HepG2 (cell line): ENCODE data around the gene FGFR3. TPM values are rescaled to one million over a fixed set of nuclear protein-coding genes. Genes with fewer than 3 reads are reported as not detected.

ENCODE experiments used
- ATAC-seq: fragments of 200-7000 bp; cut with Tn5 transposase; 3 replicates; pipeline ENCODE4 v1.9.1; 2020; ENCODE audit warnings: mild to moderate bottlenecking, moderate library complexity
- BruUV-seq: library from RNA; stranded (reverse); fragments of 400-500 nt; replicated peaks from 2 replicates; lab custom pipeline; 2021; lab: Mats Ljungman, UMichigan
- CTCF ChIA-PET: fragments of 300-600 bp; formaldehyde crosslinking; extraction: SDS; loops from one replicate; lab custom pipeline; 2021; ENCODE audit warnings: low total read pairs, inconsistent platforms, low intra/inter-chr PET ratio; lab: Yijun Ruan, JAX
- POLR2A ChIA-PET: fragments of 350-600 bp; sonication (Branson Sonifier 250); formaldehyde crosslinking; loops from one replicate; lab custom pipeline; 2020; ENCODE audit warnings: antibody characterized with exemption, inconsistent platforms; lab: Yijun Ruan, JAX
- DNase-seq: peaks from one replicate; pipeline ENCODE4 v3.0.0-alpha.2; 2015; ENCODE audit warnings: low spot score
- FAIRE-seq: peaks from 3 replicates; lab custom pipeline; 2011; peaks lifted over from hg19 to GRCh38; lab: Jason Lieb, UNC
- H2AFZ ChIP-seq: one replicate; pipeline ENCODE4 v1.6.1; 2011; ENCODE audit warnings: low read length, inconsistent platforms
- H3K27ac ChIP-seq: fragments of 300-600 bp; 3 replicates; pipeline ENCODE4 v1.8.0; 2011; ENCODE audit warnings: mixed run types, mild to moderate bottlenecking, mixed read lengths, low read length, inconsistent platforms; ENCODE audit not compliant: insufficient read depth; ENCODE audit errors: extremely low read length
- H3K27me3 ChIP-seq, 2 experiments: fragments of 200-600 bp in 1 of 2; 2 replicates in 1 of 2; 3 replicates in 1 of 2; pipeline versions ENCODE4 v1.6.0 to v1.8.0; 2011; ENCODE audit warnings: low read length in 2 of 2, mild to moderate bottlenecking in 2 of 2, moderate library complexity in 2 of 2, inconsistent platforms in 1 of 2; ENCODE audit not compliant: insufficient read depth in 2 of 2, control insufficient read depth in 1 of 2
- H3K36me3 ChIP-seq, 2 experiments: fragments of 200-600 bp in 1 of 2; replicated peaks in 1 of 2; 2 replicates in 1 of 2; 3 replicates in 1 of 2; pipeline versions ENCODE4 v1.5.1 to v1.8.0; 2011; ENCODE audit warnings: low read length in 2 of 2, inconsistent platforms in 1 of 2; ENCODE audit not compliant: insufficient read depth in 2 of 2, control insufficient read depth in 1 of 2
- H3K4me1 ChIP-seq: 2 replicates; pipeline ENCODE4 v1.5.1; 2012; ENCODE audit warnings: low read length, inconsistent platforms; ENCODE audit not compliant: insufficient read depth
- H3K4me2 ChIP-seq: 2 replicates; pipeline ENCODE4 v1.6.0; 2011; ENCODE audit warnings: low read depth, low read length, inconsistent platforms
- H3K4me3 ChIP-seq, 3 experiments: fragments of 200-600 bp in 1 of 3; sonication (generic), shearing (Covaris generic) in 1 of 3; replicated peaks in 1 of 3; 2 replicates each; pipeline ENCODE4 v1.5.1; 2011 to 2016; ENCODE audit warnings: low read length in 3 of 3, inconsistent platforms in 2 of 3, low read depth in 2 of 3, mild to moderate bottlenecking in 2 of 3, control low read depth in 1 of 3, mixed read lengths in 1 of 3; ENCODE audit not compliant: insufficient read depth in 1 of 3
- H3K79me2 ChIP-seq: one replicate; pipeline ENCODE4 v1.6.1; 2011; ENCODE audit warnings: low read length, inconsistent platforms; ENCODE audit not compliant: insufficient read depth
- H3K9ac ChIP-seq: 2 replicates; pipeline ENCODE4 v1.6.0; 2011; ENCODE audit warnings: mild to moderate bottlenecking, low read depth, low read length, inconsistent platforms; ENCODE audit not compliant: insufficient read depth
- H3K9me3 ChIP-seq: 2 replicates; pipeline ENCODE4 v1.5.1; 2012; ENCODE audit warnings: mild to moderate bottlenecking, low read length
- H4K20me1 ChIP-seq: 2 replicates; pipeline ENCODE4 v1.6.0; 2011; ENCODE audit warnings: inconsistent platforms, mild to moderate bottlenecking, low read length, moderate library complexity; ENCODE audit not compliant: insufficient read depth
- DNMT3B ChIP-seq: conservative IDR thresholded peaks from 2 replicates; pipeline ENCODE4 v1.6.1; 2016; ENCODE audit warnings: missing biosample characterization, control low read depth
- EP300 ChIP-seq, 3 experiments: sonication (generic) in 1 of 3; formaldehyde crosslinking in 1 of 3; IDR thresholded peaks; 2 replicates each; pipeline versions ENCODE4 v1.5.1 to v1.6.1; 2011 to 2020; ENCODE audit warnings: low read depth in 2 of 3, low read length in 2 of 3, borderline replicate concordance in 1 of 3, improper control_type of control experiment in 1 of 3, mild to moderate bottlenecking in 1 of 3, missing genetic modification reagents in 1 of 3, moderate library complexity in 1 of 3
- KDM1A ChIP-seq: IDR thresholded peaks from 2 replicates; pipeline ENCODE4 v1.6.1; 2016; ENCODE audit warnings: missing compliant biosample characterization
- NCOA1 ChIP-seq: sonication (generic); formaldehyde crosslinking; IDR thresholded peaks from 2 replicates; pipeline ENCODE4 v1.9.0; 2021; ENCODE audit warnings: missing genetic modification reagents
- PCBP1 ChIP-seq: fragments of 200-400 bp; formaldehyde crosslinking; IDR thresholded peaks from 2 replicates; pipeline ENCODE4 v1.6.1; 2017; ENCODE audit warnings: mild to moderate bottlenecking, low read depth, low read length, borderline replicate concordance
- RFXAP ChIP-seq: sonication (generic); formaldehyde crosslinking; IDR thresholded peaks from 2 replicates; pipeline ENCODE4 v1.4.0; 2020; ENCODE audit warnings: missing genetic modification reagents, borderline replicate concordance
- SALL1 ChIP-seq: sonication (generic); formaldehyde crosslinking; IDR thresholded peaks from 2 replicates; pipeline ENCODE4 v1.8.0; 2022; ENCODE audit warnings: mild to moderate bottlenecking, missing genetic modification reagents
- ZFY ChIP-seq: sonication (generic); formaldehyde crosslinking; IDR thresholded peaks from 2 replicates; pipeline ENCODE4 v1.4.0; 2020; ENCODE audit warnings: missing genetic modification reagents
- ZNF317 ChIP-seq: sonication (generic); formaldehyde crosslinking; IDR thresholded peaks from 2 replicates; pipeline ENCODE4 v1.5.0; 2020; ENCODE audit warnings: mild to moderate bottlenecking, missing genetic modification reagents
- WGBS: methylation state at CpG from one replicate; pipeline ENCODE4 v1.1.6; 2017; ENCODE audit warnings: low lambda C conversion rate; 5-methylcytosine and 5-hydroxymethylcytosine counted together
- in situ Hi-C: cut with HindIII; loops from 2 replicates; pipeline ENCODE4 v1.10.0; 2017; ENCODE audit warnings: low pct_unique_long_range_greater_than_20kb; ENCODE audit not compliant: extremely low pct_ligation_motif_present
- intact Hi-C: fragments of 100-400 bp; cut with micrococcal nuclease; formaldehyde crosslinking; loops from one replicate; pipeline ENCODE4 v1.10.0; 2022; ENCODE audit not compliant: unreplicated experiment
- polyA plus RNA-seq, 8 experiments: library from polyadenylated mRNA; depleted of rRNA in 3 of 8; stranded (reverse) in 7 of 8; unstranded in 1 of 8; fragments of >200 nt; fragmentation: Illumina TruSeq in 4 of 8; extraction: Trizol in 4 of 8; gene quantifications; 2 replicates each; pipeline versions ENCODE4 v1.2.1 to v1.2.3, GENCODE V29; 2011 to 2016; ENCODE audit warnings: low read depth in 4 of 8, missing spikeins in 1 of 8, mixed read lengths in 1 of 8; ENCODE audit not compliant: insufficient read depth in 1 of 8
- total RNA-seq, 5 experiments: library from RNA; depleted of rRNA; stranded (reverse); fragments of >200 nt; fragmentation: Illumina TruSeq; extraction: Trizol; gene quantifications; 2 replicates each; pipeline ENCODE4 v1.2.3, GENCODE V29; 2016; ENCODE audit warnings: low read depth in 1 of 5
- TF ChIP-seq, protein P1 (sequence below): sonication (generic); formaldehyde crosslinking; conservative IDR thresholded peaks from 2 replicates; pipeline ENCODE4 v1.4.0; 2020; ENCODE audit warnings: mild to moderate bottlenecking, missing genetic modification reagents, moderate library complexity
- TF ChIP-seq, protein P2 (sequence below): sonication (generic); formaldehyde crosslinking; IDR thresholded peaks from 2 replicates; pipeline ENCODE4 v1.9.0; 2021; ENCODE audit warnings: missing genetic modification reagents, borderline replicate concordance
- TF ChIP-seq, protein P3 (sequence below): sonication (generic); formaldehyde crosslinking; IDR thresholded peaks from 2 replicates; pipeline ENCODE4 v1.4.0; 2020; ENCODE audit warnings: missing genetic modification reagents

The FGFR3 gene
- total and polyA plus RNA-seq, 2 of the 13 experiments (the other 11 are each of a cell fraction or from before 2014, with no cell fraction given) = 103 to 109 TPM

DNA sequence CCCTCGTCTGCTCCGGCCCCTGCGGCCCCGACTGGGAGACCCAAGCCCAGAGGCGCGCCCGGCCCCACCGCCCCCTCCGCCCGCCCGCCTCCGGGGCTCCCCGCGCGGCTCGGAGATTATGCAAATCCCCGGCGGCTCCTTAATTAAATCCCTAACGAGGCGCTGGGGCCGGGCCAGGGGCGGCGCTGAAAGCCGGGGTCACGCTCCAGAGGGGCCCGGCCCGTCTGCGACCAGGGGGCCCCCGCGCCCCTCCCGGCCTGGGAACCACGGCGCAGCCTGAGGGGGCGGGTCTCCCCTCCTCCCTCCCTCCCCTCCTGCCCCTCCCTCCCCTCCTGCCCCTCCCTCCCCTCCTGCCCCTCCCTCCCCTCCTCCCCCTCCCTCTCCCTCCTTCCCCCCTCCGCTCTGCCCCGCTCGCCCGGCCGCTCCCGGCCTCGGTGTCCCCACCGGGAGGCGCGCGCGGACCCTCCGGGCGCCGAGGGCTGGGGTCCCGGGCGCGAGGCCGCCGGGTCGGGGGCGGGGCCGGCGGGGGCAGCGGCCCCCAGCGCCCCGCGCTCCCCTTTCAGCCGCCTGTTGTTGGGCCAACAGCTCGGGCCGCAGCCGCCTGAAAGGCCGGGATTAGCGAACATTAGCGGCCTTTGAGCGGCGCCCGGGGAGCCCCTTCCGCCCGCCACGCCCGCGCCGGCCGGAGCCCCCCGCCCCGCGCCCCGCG is 25.9 kb upstream of the FGFR3 start:
- ATAC-seq = peak; percentile 0; the same call in 2 of the 3 replicates
- FAIRE-seq = no peak
- Histone ChIP-seq H3K9me3 (no peaks in the 10 kb centered on the region), H3K9ac (peak overlapping the region; percentile 71), H3K4me3 (peak overlapping the region; percentile 42 to 71 (median 59); a peak in 4 of 6 replicates), H3K79me2 (no peaks in the 10 kb centered on the region), H3K4me2 (peak overlapping the region; percentile 88), H3K36me3 (no peaks in the 10 kb centered on the region), H4K20me1 (no peaks in the 10 kb centered on the region), H3K4me1 (peaks cover 83% of the 10 kb centered on the region), H2AFZ (no peak overlapping the region), H3K27me3 (no peaks in the 10 kb centered on the region), H3K27ac (peak overlapping the region; percentile 93)
- intact Hi-C loops = loop anchor here (2.0 kb wide), 2 partner anchors 16 to 20 kb away; no protein-coding TSS in a partner anchor
- CTCF ChIA-PET = interaction anchor here (1.3 to 1.8 kb wide), 2 partner anchors 20 to 43 kb away, joined by 5 read pairs; no protein-coding TSS in a partner anchor
- POLR2A ChIA-PET = interaction anchor here (1.1 to 34.3 kb wide), 8 partner anchors 8 to 97 kb away, joined by 6 to 1258 read pairs (median 20); partner anchors contain the start of gene FGFR3
- no TSS peak for BruUV-seq
- no peak for DNase-seq
- 3% methylated on average over 27 of the region's 84 CpGs for WGBS
- in situ Hi-C loops = no loop called here
- TF ChIP-seq DNMT3B (CRISPR knock-in tag) (0 out of 2 replicates have a peak, but pooled peaks have one; percentile 6), ZNF317 (CRISPR knock-in tag) (no peak), NCOA1 (CRISPR knock-in tag) (no peak), EP300 (IDR thresholded peaks at IDR 0.05; ENCODE audit: low read depth in 2 of 2, low read length in 2 of 2) (peak in 1 of 2 experiments; percentile 18; a peak in 1 of 4 replicates), EP300 (CRISPR knock-in tag; IDR thresholded peaks at IDR 0.05; ENCODE audit: borderline replicate concordance) (no peak), RFXAP (0 out of 2 replicates have a peak, but pooled peaks have one; percentile 4), ZFY (CRISPR knock-in tag) (peak; percentile 26; the same call in 1 of the 2 replicates), KDM1A (CRISPR knock-in tag) (no peak), SALL1 (CRISPR knock-in tag) (no peak), PCBP1 (0 out of 2 replicates have a peak, but pooled peaks have one; percentile 54)
- TF ChIP-seq, protein P1, sequence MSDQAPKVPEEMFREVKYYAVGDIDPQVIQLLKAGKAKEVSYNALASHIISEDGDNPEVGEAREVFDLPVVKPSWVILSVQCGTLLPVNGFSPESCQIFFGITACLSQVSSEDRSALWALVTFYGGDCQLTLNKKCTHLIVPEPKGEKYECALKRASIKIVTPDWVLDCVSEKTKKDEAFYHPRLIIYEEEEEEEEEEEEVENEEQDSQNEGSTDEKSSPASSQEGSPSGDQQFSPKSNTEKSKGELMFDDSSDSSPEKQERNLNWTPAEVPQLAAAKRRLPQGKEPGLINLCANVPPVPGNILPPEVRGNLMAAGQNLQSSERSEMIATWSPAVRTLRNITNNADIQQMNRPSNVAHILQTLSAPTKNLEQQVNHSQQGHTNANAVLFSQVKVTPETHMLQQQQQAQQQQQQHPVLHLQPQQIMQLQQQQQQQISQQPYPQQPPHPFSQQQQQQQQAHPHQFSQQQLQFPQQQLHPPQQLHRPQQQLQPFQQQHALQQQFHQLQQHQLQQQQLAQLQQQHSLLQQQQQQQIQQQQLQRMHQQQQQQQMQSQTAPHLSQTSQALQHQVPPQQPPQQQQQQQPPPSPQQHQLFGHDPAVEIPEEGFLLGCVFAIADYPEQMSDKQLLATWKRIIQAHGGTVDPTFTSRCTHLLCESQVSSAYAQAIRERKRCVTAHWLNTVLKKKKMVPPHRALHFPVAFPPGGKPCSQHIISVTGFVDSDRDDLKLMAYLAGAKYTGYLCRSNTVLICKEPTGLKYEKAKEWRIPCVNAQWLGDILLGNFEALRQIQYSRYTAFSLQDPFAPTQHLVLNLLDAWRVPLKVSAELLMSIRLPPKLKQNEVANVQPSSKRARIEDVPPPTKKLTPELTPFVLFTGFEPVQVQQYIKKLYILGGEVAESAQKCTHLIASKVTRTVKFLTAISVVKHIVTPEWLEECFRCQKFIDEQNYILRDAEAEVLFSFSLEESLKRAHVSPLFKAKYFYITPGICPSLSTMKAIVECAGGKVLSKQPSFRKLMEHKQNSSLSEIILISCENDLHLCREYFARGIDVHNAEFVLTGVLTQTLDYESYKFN (CRISPR knock-in tag) = no peak
- TF ChIP-seq, protein P2, sequence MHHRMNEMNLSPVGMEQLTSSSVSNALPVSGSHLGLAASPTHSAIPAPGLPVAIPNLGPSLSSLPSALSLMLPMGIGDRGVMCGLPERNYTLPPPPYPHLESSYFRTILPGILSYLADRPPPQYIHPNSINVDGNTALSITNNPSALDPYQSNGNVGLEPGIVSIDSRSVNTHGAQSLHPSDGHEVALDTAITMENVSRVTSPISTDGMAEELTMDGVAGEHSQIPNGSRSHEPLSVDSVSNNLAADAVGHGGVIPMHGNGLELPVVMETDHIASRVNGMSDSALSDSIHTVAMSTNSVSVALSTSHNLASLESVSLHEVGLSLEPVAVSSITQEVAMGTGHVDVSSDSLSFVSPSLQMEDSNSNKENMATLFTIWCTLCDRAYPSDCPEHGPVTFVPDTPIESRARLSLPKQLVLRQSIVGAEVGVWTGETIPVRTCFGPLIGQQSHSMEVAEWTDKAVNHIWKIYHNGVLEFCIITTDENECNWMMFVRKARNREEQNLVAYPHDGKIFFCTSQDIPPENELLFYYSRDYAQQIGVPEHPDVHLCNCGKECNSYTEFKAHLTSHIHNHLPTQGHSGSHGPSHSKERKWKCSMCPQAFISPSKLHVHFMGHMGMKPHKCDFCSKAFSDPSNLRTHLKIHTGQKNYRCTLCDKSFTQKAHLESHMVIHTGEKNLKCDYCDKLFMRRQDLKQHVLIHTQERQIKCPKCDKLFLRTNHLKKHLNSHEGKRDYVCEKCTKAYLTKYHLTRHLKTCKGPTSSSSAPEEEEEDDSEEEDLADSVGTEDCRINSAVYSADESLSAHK (CRISPR knock-in tag) = no peak
- TF ChIP-seq, protein P3, sequence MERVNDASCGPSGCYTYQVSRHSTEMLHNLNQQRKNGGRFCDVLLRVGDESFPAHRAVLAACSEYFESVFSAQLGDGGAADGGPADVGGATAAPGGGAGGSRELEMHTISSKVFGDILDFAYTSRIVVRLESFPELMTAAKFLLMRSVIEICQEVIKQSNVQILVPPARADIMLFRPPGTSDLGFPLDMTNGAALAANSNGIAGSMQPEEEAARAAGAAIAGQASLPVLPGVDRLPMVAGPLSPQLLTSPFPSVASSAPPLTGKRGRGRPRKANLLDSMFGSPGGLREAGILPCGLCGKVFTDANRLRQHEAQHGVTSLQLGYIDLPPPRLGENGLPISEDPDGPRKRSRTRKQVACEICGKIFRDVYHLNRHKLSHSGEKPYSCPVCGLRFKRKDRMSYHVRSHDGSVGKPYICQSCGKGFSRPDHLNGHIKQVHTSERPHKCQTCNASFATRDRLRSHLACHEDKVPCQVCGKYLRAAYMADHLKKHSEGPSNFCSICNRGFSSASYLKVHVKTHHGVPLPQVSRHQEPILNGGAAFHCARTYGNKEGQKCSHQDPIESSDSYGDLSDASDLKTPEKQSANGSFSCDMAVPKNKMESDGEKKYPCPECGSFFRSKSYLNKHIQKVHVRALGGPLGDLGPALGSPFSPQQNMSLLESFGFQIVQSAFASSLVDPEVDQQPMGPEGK (CRISPR knock-in tag) = peak; percentile 97
